Spleen (tissue), 11 donors: ENCODE results near the gene CDYL2. TPM values are rescaled to one million over a fixed set of nuclear protein-coding genes. Genes with fewer than 3 reads are reported as not detected.

Experiments used
- DNase-seq: peaks from one replicate; pipeline ENCODE4 v3.0.0-alpha.2; 2020
- H3K27ac ChIP-seq, 8 donors: fragments of 200-600 bp; sonication (generic) in 7 of 8; 1 replicate in 4 of 8; 2 replicates in 4 of 8; pipeline versions ENCODE4 v1.5.0 to v1.8.0; 2016 to 2021; ENCODE audit warnings: inconsistent platforms in 4 of 8, mild to moderate bottlenecking in 4 of 8, moderate library complexity in 1 of 8
- H3K27me3 ChIP-seq, 7 donors: fragments of 200-600 bp; sonication (generic) in 6 of 7; replicated peaks in 1 of 7; 1 replicate in 4 of 7; 2 replicates in 3 of 7; pipeline versions ENCODE4 v1.5.0 to v1.8.0; 2016 to 2021; ENCODE audit warnings: inconsistent platforms in 3 of 7, mild to moderate bottlenecking in 1 of 7
- H3K36me3 ChIP-seq, 6 donors: fragments of 200-600 bp; sonication (generic) in 5 of 6; 1 replicate in 4 of 6; 2 replicates in 2 of 6; pipeline versions ENCODE4 v1.5.0 to v1.8.0; 2016 to 2021; ENCODE audit warnings: inconsistent platforms in 2 of 6
- H3K4me1 ChIP-seq, 6 donors: fragments of 200-600 bp; sonication (generic) in 5 of 6; 1 replicate in 3 of 6; 2 replicates in 3 of 6; pipeline versions ENCODE4 v1.5.0 to v1.8.0; 2016 to 2021; ENCODE audit warnings: inconsistent platforms in 3 of 6
- H3K4me3 ChIP-seq, 8 donors: fragments of 200-600 bp; sonication (generic) in 7 of 8; 1 replicate in 4 of 8; 2 replicates in 4 of 8; pipeline versions ENCODE4 v1.5.0 to v1.8.0; 2016 to 2021; ENCODE audit warnings: inconsistent platforms in 4 of 8, mild to moderate bottlenecking in 4 of 8, moderate library complexity in 2 of 8
- H3K9me3 ChIP-seq, 8 donors: fragments of 200-600 bp; sonication (generic) in 7 of 8; 1 replicate in 4 of 8; 2 replicates in 4 of 8; pipeline versions ENCODE4 v1.5.0 to v1.8.0; 2016 to 2021; ENCODE audit warnings: inconsistent platforms in 4 of 8
- POLR2A ChIP-seq, 3 donors: fragments of 450-650 bp; IDR thresholded peaks; one replicate each; pipeline ENCODE4 v1.5.1; 2017; ENCODE audit warnings: antibody characterized with exemption in 3 of 3, mild to moderate bottlenecking in 1 of 3
- POLR2AphosphoS5 ChIP-seq, 3 donors: sonication (generic); formaldehyde crosslinking; IDR thresholded peaks; one replicate each; pipeline ENCODE4 v1.5.1; 2017; ENCODE audit warnings: antibody characterized with exemption in 3 of 3
- WGBS, 5 donors: extraction: QIAGEN DNeasy Blood & Tissue Kit in 3 of 5; methylation state at CpG; one replicate each; pipeline versions ENCODE4 v1.1.5 to v1.1.7; 2013 to 2018; 5-methylcytosine and 5-hydroxymethylcytosine counted together
- intact Hi-C: fragments of 100-400 bp; cut with DNase I; formaldehyde crosslinking; loops from one replicate; pipeline ENCODE4 v1.15.0; 2023; ENCODE audit warnings: low total_unique reads
- polyA plus RNA-seq, 3 donors: library from polyadenylated mRNA; stranded (reverse); fragments of 200-250 nt; gene quantifications; one replicate each; pipeline ENCODE4 v1.2.1, GENCODE V29; 2013
- total RNA-seq, 7 donors: library from RNA; depleted of rRNA in 3 of 7; stranded (reverse); fragments of >200 nt in 3 of 7; fragmentation: NEBNext Ultra II Directional in 4 of 7; extraction: Animal tissue kit (Norgen Biotek cat#: 25700) in 4 of 7; gene quantifications; one replicate each; pipeline versions ENCODE4 v1.1.0 to v1.2.1, GENCODE V29; 2016 to 2021
- TF ChIP-seq, protein P1 (sequence below), 11 experiments: fragments of 200-600 bp in 7 of 11; fragments of 450-650 bp in 4 of 11; sonication (generic) in 4 of 11; IDR thresholded peaks in 8 of 11; conservative IDR thresholded peaks in 3 of 11; 1 replicate in 7 of 11; 2 replicates in 4 of 11; pipeline versions ENCODE4 v1.4.0 to v1.8.0; 2016 to 2021; ENCODE audit warnings: antibody characterized with exemption in 11 of 11, inconsistent platforms in 4 of 11, mild to moderate bottlenecking in 1 of 11
- donor health status: healthy with polysubstance abuse.
- donor health status: DM: no; HTN: no; CAD: no; lungs with moderate emphysema.
- donor health status: DM: no; HTN: no; CAD: no.
- donor health status: Bipolar disorder and iron deficiency.
- donor health status: healthy.
- donor health status: DM: no; HTN: no; CAD: no.
- donor health status: DM: yes; HTN: yes; CAD: no.

Gene CDYL2
- total and polyA plus RNA-seq, 10 donors, result 1.4 to 28.3 (median 12.5) TPM

DNA sequence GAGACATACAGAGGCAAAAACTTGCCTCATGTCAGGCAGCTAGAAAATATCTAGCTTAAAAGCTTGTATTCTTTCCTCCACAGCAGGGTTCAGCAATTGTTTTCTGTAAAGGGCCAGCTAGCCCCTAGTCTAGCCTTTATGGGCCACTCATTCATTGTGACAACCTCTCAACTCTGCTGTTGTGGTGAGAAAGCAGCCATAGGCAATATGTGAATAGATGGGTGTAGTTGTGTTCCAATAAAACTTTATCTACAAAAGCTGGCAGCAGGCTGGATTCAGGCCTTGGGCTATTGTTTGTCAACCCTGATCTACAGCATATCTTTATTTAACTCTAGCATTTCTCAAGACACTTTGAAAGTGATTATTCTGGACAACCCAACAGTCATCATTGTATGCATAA, 46.4 kb upstream of the CDYL2 start:
- TF ChIP-seq POLR2AphosphoS5 (IDR thresholded peaks at IDR 0.05) (no peak), POLR2A (IDR thresholded peaks at IDR 0.05) (no peak)
- TF ChIP-seq, protein P1, sequence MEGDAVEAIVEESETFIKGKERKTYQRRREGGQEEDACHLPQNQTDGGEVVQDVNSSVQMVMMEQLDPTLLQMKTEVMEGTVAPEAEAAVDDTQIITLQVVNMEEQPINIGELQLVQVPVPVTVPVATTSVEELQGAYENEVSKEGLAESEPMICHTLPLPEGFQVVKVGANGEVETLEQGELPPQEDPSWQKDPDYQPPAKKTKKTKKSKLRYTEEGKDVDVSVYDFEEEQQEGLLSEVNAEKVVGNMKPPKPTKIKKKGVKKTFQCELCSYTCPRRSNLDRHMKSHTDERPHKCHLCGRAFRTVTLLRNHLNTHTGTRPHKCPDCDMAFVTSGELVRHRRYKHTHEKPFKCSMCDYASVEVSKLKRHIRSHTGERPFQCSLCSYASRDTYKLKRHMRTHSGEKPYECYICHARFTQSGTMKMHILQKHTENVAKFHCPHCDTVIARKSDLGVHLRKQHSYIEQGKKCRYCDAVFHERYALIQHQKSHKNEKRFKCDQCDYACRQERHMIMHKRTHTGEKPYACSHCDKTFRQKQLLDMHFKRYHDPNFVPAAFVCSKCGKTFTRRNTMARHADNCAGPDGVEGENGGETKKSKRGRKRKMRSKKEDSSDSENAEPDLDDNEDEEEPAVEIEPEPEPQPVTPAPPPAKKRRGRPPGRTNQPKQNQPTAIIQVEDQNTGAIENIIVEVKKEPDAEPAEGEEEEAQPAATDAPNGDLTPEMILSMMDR (IDR thresholded peaks at IDR 0.05 in 8 of 11, conservative IDR thresholded peaks at IDR 0.05 in 3 of 11), result no peak
- Histone ChIP-seq H3K27me3 (no peaks in the 10 kb centered on the region), H3K9me3 (no peaks in the 10 kb centered on the region), H3K36me3 (no peaks in the 10 kb centered on the region), H3K4me1 (no peaks in the 10 kb centered on the region), H3K4me3 (no peak overlapping the region), H3K27ac (no peak overlapping the region)
- no peak for DNase-seq
- intact Hi-C loops, result no loop called here

DNA sequence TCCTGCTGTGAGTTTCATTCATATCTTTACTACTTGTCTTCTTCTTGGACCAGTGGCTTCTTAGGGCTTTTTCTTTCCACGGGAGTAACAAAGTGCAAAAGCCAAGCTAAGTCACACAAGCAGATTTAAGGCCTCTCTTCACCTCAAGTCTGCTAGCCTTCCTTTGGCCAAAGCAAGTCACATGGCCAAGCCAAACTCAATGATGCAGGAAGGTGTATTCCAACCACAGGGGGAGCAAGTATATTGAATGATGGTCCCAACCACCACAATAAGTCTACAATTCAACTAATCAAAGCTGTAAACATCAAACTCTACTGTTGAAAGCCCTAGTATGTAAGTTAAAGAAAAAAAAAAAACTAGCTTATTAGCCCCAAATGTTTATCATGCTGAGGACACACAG, 44.5 kb upstream of the CDYL2 start:
- no peak for DNase-seq
- H3K4me3 ChIP-seq, result no peak overlapping the region
- H3K27ac ChIP-seq, result no peak overlapping the region
- intact Hi-C loops, result no loop called here
- WGBS, 5 donors, result 76 to 96% (median 93%) methylated on average over 1 of the region's 1 CpG
- H3K4me1 ChIP-seq, result no peaks in the 10 kb centered on the region
- H3K9me3 ChIP-seq, result peaks cover 0 to 17% (median 14%) of the 10 kb centered on the region in 8 donors
- TF ChIP-seq POLR2AphosphoS5 (IDR thresholded peaks at IDR 0.05), result no peak
- TF ChIP-seq POLR2A (IDR thresholded peaks at IDR 0.05), result no peak
- TF ChIP-seq, protein P1 (IDR thresholded peaks at IDR 0.05 in 8 of 11, conservative IDR thresholded peaks at IDR 0.05 in 3 of 11), result no peak
- H3K27me3 ChIP-seq, result no peaks in the 10 kb centered on the region
- H3K36me3 ChIP-seq, result no peaks in the 10 kb centered on the region

DNA sequence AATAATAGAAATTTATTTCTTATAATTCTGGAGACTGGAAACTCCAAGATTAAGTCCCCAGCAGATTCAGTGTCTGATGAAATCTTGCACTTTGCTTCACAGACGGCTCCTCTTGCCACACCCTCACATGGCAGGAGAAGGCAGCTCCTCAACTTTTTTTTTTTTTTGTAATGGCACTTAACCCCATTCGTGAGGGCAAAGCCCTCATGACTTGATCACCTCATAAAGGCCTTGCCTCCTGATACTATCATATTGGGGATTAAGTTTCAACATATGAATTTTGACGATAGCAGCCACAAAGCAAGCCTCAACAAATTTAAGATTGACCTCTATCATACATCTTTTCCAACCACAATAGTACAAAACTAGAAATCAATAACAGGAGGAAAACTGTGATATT, 42.3 kb upstream of the CDYL2 start:
- peaks cover 0 to 33% (median 22%) of the 10 kb centered on the region in 8 donors for H3K9me3 ChIP-seq
- TF ChIP-seq POLR2A (IDR thresholded peaks at IDR 0.05) (no peak), POLR2AphosphoS5 (IDR thresholded peaks at IDR 0.05) (no peak)
- no peaks in the 10 kb centered on the region for H3K36me3 ChIP-seq
- no peak for DNase-seq
- H3K27ac ChIP-seq, result no peak overlapping the region
- no peaks in the 10 kb centered on the region for H3K4me1 ChIP-seq
- intact Hi-C loops, result no loop called here
- no peaks in the 10 kb centered on the region for H3K27me3 ChIP-seq
- no peak overlapping the region for H3K4me3 ChIP-seq
- 67 to 82% (median 71%) methylated on average over 3 of the region's 3 CpGs for WGBS, 5 donors

DNA sequence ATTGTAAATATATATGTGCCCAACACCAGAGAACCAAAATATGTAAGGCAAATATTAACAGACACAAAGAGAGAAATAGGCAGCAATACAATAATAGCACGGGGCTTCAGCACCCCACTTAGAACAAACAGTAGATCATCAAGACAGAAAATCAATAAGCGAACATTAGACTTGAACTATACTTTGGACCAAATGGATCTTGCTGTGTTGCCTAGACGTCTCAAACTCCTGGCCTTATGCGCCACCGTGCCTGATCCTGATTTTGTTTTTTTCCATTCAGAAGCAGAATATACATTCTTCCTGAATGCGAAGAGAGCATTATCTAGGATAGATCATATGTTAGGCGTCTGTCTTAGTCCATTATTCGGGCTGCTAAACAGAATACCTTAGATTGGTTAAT, 41.9 kb upstream of the CDYL2 start:
- Histone ChIP-seq H3K27me3 (no peaks in the 10 kb centered on the region), H3K4me1 (no peaks in the 10 kb centered on the region), H3K4me3 (no peak overlapping the region), H3K27ac (no peak overlapping the region), H3K36me3 (no peaks in the 10 kb centered on the region), H3K9me3 (peaks cover 0 to 34% (median 24%) of the 10 kb centered on the region in 8 donors)
- 89 to 92% (median 91%) methylated on average over 8 of the region's 8 CpGs for WGBS, 5 donors
- TF ChIP-seq, protein P1 (IDR thresholded peaks at IDR 0.05 in 8 of 11, conservative IDR thresholded peaks at IDR 0.05 in 3 of 11), result no peak
- TF ChIP-seq POLR2A (IDR thresholded peaks at IDR 0.05) (no peak), POLR2AphosphoS5 (IDR thresholded peaks at IDR 0.05) (no peak)
- intact Hi-C loops, result no loop called here
- no peak for DNase-seq

DNA sequence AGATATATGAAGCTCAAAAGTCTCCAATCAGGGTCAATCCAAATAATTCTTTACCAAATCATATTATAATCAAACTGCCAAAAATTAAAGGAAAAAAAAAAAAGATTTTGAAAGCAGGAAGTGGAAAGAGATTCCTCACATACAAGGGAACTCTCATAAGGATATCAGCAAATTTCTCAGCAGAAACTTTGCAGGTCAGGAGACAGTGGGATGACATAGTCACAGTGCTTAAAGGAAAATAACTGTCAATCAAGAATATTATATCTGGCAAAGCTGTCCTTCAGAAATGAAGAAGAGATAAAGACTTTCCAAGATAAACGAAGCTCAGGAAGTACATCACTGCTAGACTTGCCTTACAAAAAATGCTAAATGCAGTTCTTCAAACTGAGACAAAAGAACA, 40.0 kb upstream of the CDYL2 start:
- no peaks in the 10 kb centered on the region for H3K36me3 ChIP-seq
- TF ChIP-seq POLR2A (IDR thresholded peaks at IDR 0.05) (no peak), POLR2AphosphoS5 (IDR thresholded peaks at IDR 0.05) (no peak)
- TF ChIP-seq, protein P1 (IDR thresholded peaks at IDR 0.05 in 8 of 11, conservative IDR thresholded peaks at IDR 0.05 in 3 of 11), result no peak
- no peak for DNase-seq
- intact Hi-C loops, result no loop called here
- H3K27me3 ChIP-seq, result no peaks in the 10 kb centered on the region
- no peak overlapping the region for H3K27ac ChIP-seq
- WGBS, 5 donors, result 67 to 92% (median 83%) methylated on average over 1 of the region's 1 CpG
- no peaks in the 10 kb centered on the region for H3K4me1 ChIP-seq
- no peak overlapping the region for H3K4me3 ChIP-seq
- H3K9me3 ChIP-seq, result peaks cover 0 to 39% (median 24%) of the 10 kb centered on the region in 8 donors
